Measurements from ENCODE around the gene SGF29. TPM values are rescaled to one million over a fixed set of nuclear protein-coding genes. Genes with fewer than 3 reads are reported as not detected.

The SGF29 gene
- total and polyA plus RNA-seq, 9 of the 15 experiments (the other 6 are each of a cell fraction or from before 2014, with no cell fraction given), result 2.6 to 36.1 (median 21.2) TPM

- no peak for TF ChIP-seq NRF1 (conservative IDR thresholded peaks at IDR 0.05 in 1 of 2, IDR thresholded peaks at IDR 0.05 in 1 of 2)
- no peak for TF ChIP-seq NR2C1 (IDR thresholded peaks at IDR 0.05)
- TF ChIP-seq NR2C1 (tag; IDR thresholded peaks at IDR 0.05), result no peak
- 0 out of 2 replicates have a peak, but pooled peaks have one; percentile 28 for TF ChIP-seq CREM (IDR thresholded peaks at IDR 0.05; ENCODE audit: low read depth)
Measured at GRCh38 chr16:28549301-28549899, 4.3 kb upstream of the SGF29 start (continued).

GRCh38 chr16:28554634-28555423 lies 1.1 kb downstream of the SGF29 start:
- H3K9me1 ChIP-seq (ENCODE audit: control insufficient read depth, insufficient read depth, low read length), result no peaks in the 10 kb centered on the region
- intact Hi-C loops (cut with micrococcal nuclease), result no loop called here
- no peaks in the 10 kb centered on the region for H4K20me1 ChIP-seq (replicated peaks; ENCODE audit: control insufficient read depth, insufficient read depth, low read length)
- ChIA-PET POLR2A (interaction anchor here (0.6 to 0.9 kb wide), 2 partner anchors 38 to 1351 kb away, joined by 3 read pairs; partner anchors contain the start of gene KDM8), CTCF (ENCODE audit: low intra/inter-chr PET ratio) (no interaction called here)
- H3K4me1 ChIP-seq (replicated peaks in 1 of 2; ENCODE audit: control insufficient read depth in 2 of 2, insufficient read depth in 2 of 2, low read length in 2 of 2), result peaks cover 3 to 6% of the 10 kb centered on the region in 2 experiments; a peak in 4 of 5 replicates
- WGBS (ENCODE audit: insufficient coverage, low coverage, missing lambda C conversion rate), result 65% methylated on average over 15 of the region's 15 CpGs
- peak overlapping the region; percentile 86 for H3K4me2 ChIP-seq (ENCODE audit: insufficient read depth, low read length)
- peak overlapping the region; percentile 85 for H2AFZ ChIP-seq (ENCODE audit: low read depth, low read length)
- peak; percentile 19 for FAIRE-seq
- in situ Hi-C loops (cut with MboI), result no loop called here
- peak overlapping the region; percentile 70 to 71 for H3K9ac ChIP-seq (ENCODE audit: insufficient read depth in 1 of 2, low read depth in 2 of 2, low read length in 2 of 2)
- H3K36me3 ChIP-seq (ENCODE audit: control insufficient read depth, insufficient read depth, low read length), result peaks cover 26% of the 10 kb centered on the region; the same call in 1 of the 3 replicates
- peak overlapping the region; percentile 44 for H3K4me3 ChIP-seq
- no TSS peak for BruUV-seq (replicated peaks)
- no peak for DNase-seq (ENCODE audit: extremely low read depth in 1 of 4, low spot score in 3 of 4)
- no peaks in the 10 kb centered on the region for H3K27me3 ChIP-seq (ENCODE audit: control insufficient read depth in 2 of 2, insufficient read depth in 2 of 2, low read length in 2 of 2)
- H3K27ac ChIP-seq (ENCODE audit: extremely low read depth, low read depth, low read length), result peak overlapping the region; percentile 16; the same call in 1 of the 3 replicates
- no peaks in the 10 kb centered on the region for H3K9me3 ChIP-seq (replicated peaks; ENCODE audit: control insufficient read depth, insufficient read depth, low read depth, low read length)
- ATAC-seq, result no peak
- peaks cover 9% of the 10 kb centered on the region for H3K79me2 ChIP-seq (ENCODE audit: control insufficient read depth, insufficient read depth, low read length)
- TF ChIP-seq BCOR (IDR thresholded peaks at IDR 0.05) (0 out of 2 replicates have a peak, but pooled peaks have one; percentile 11), ZBTB1 (CRISPR knock-in tag; IDR thresholded peaks at IDR 0.05; ENCODE audit: borderline replicate concordance, low read depth) (peak; percentile 60; the same call in 1 of the 2 replicates), ZBTB26 (CRISPR knock-in tag; IDR thresholded peaks at IDR 0.05) (no peak), ZBTB40 (IDR thresholded peaks at IDR 0.05) (peak; percentile 34; the same call in 1 of the 2 replicates), ZBTB40 (CRISPR knock-in tag; IDR thresholded peaks at IDR 0.05) (no peak)
